ENCODE data around the gene SUB1.
"Not testable (repeated sequence)": the region's sequence is repeated elsewhere in the genome, so short reads cannot be mapped to it uniquely, and the experiment has no call there.

The SUB1 gene

GRCh38 chr5:32601623-32602295 is 16.4 kb downstream of the SUB1 start:
- no peak for DNase-seq

DNA sequence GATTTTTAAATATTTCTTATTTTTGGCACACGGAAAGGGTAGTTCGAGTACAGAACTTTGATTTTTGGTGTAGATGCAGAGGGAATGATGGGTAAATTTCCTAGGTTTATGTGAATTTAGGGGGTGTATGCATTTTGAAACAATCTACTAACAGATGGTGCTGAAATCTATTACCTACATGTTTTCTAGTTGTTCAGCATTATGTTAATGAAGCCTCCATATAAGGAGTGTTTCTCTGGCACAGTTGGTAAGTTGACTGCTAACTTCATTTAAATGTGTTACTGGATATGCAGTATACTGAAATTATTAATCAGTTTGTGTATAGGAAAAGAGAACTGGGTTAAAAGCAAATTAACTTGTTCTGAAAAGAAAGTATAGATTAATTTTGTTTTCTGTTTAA is 17.5 kb downstream of the SUB1 start:
- DNase-seq, result no peak

- DNase-seq, result no peak
Observed at GRCh38 chr5:32604800-32605765, 19.7 kb downstream of the SUB1 start.

- DNase-seq, result no peak
Observed at GRCh38 chr5:32605766-32606152, 20.4 kb downstream of the SUB1 start.

DNA sequence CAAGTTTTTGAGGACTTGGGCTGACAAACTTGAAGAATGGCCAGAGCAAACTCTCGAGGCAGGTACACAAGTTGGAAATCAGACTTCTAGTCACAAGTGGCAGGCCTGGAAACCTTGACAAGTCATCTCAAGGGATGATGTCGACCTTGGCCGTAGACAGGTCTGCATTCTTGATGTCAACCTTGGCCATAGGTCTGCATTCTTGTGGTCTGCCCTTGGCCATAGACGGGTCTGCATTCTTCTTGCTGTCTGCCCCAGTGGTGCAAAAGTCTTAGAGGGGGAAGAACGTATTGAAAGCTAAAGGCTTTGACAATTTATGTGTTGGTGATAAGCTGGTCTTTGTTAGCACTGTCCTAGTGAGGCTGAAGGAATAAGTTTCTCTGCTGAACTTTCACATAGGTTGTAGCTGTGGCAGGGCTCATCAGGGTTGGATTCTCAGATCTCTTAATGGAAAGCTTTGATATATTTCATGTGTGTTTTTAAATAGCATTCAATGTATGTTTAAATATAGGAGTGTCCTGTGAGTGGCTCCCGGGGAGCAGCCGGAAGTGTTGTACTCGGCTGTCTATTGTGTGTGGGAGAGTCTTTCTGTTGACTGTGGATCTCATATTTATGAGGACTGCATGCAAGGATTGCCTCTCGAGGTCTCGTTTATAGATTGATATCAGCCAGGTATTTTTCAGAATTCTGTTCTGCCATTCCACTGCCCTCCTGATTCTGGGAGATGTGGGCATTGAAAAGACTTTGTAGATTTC is 27.0 kb downstream of the SUB1 start:
- DNase-seq, result peak; percentile 3

- DNase-seq, result peak; percentile 47
Observed at GRCh38 chr5:32613050-32613672, 27.8 kb downstream of the SUB1 start.

GRCh38 chr5:32615236-32615635 is 29.9 kb downstream of the SUB1 start:
- DNase-seq, result no peak

DNA sequence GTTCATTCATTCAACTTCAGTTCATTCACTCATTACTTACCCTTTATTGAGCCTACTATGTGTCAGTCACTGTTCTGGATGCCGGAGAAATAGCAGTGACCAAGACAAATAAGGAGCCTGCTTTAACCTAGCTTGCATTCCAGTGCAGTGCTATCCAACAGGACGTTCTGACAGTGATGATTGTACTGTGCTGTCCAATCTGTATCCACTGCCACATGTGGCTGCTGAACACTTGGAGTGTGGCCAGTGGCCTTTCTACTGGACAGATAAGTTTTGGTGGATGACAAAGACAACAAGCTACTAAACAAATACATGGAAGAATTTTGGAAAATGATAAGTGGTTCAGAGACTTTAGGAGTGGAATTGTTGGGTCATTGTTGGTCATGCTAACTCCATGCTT is 33.6 kb downstream of the SUB1 start:
- no peak for DNase-seq

DNA sequence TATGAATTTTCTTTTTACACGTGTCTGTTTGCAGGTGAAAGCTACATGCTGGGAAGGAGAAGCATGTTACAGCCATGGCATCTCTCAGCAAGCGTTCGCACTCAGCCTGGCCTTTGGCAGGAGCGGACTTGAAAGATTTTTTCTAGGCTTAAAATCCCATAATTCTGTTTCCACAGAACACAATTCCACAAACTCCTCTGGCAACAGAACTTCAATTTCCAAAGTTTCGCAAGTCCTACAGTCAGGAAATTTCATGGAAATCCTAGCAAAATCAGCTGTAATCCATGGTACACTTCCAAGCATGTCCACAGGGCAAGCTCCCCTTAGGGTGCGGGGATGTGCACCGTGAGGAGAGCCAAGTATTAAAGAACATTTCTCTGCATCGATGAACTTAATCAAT is 35.9 kb downstream of the SUB1 start:
- no peak for DNase-seq

DNA sequence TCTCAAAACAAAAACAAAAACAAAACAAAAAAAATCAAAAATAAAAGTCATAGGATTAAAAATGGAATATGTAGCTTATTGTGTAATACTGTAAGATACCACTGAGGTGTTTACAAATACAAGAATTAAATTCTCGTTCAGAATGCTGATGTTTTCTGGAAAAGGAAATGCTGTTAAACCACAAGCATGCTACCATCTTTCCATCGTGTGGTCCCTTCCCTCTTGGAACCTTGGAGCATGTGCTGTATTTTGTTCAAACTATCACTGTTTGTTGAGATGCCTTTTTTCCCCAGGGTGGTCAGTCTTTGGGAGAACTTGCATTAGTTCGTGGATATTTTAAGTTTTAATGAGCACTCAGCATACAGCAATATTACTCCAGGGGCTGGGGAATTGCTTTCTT is 39.7 kb downstream of the SUB1 start:
- DNase-seq, result no peak

- no peak for DNase-seq
Observed at GRCh38 chr5:32625547-32625946, 40.2 kb downstream of the SUB1 start.

GRCh38 chr5:32627219-32627870 is 42.0 kb downstream of the SUB1 start:
- no peak for DNase-seq

DNA sequence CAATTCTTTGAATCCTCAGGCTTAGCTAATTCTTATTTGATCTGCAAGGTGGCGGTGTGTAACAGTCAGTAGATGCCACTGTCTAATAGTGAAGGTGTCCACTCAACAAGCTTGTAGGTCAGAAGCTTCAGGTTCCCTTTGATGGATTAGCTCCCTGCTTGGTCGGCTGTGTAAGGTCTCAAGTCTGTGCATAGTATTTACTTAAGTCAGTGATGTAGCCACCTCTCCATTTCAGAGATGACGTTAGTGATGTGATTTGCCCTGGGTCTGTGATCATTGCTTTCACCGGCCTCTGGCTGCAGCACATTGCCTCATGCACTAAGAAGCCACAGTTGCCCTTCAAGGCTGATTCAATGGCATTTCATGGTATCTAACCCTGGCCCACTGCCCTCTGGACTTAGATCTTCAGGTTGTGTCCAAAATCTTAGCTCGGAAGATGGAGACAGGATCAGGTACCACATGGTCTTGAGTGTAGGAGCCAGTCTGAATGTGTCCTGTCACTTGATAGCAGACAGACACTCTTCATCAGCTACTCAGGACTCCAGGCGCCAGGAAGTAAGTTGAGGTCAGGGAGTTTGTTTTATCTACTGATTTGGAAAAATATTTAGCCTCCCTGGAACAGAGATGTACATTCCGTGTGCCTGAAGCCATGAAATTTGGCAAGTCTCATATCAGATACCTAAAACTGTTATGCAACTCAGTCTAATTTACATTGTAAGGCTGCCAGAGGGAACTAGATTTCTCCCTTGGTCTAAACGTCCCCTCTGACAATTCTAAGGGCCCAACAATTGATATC is 42.9 kb downstream of the SUB1 start:
- DNase-seq, result no peak

GRCh38 chr5:32630867-32631491 is 45.6 kb downstream of the SUB1 start:
- no peak for DNase-seq

- DNase-seq, result not testable (repeated sequence)
Observed at GRCh38 chr5:32633017-32633416, 47.7 kb downstream of the SUB1 start.

- no peak for DNase-seq
Observed at GRCh38 chr5:32638309-32638708, 53.0 kb downstream of the SUB1 start.

GRCh38 chr5:32639943-32640342 is 54.6 kb downstream of the SUB1 start:
- no peak for DNase-seq

DNA sequence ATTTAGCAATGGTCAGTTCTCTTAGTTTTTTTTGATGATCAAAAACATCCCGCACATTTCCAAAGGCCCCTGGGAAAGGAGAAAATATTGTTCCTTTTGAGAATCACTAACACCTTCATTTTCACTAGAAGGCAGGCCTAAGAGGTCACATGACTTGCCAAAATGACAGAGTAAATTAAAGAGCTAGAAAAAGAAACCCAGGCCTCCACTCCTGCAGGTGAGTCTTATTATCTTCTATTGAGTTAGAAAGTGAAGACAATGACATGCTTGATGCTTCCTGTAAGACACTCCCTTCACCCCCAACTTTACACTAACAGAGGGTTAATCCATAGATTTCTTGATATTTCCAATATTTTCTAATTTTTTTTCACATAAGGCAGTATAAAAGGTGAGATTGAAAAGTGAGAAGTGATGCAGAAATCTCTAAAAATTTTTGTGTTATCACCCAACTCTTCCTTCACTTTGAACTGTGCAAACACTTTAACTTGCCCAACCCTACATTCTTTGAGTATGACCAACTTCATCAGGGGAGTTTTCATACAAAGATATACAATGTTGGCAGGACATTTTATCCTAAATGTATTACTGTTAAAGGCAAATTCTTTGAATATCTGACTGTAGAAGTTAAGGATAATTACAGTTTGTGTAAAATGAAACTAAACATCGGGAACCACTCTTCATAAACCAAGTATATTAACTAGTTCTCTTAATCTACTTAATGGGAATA is 57.1 kb downstream of the SUB1 start:
- DNase-seq, result no peak

DNA sequence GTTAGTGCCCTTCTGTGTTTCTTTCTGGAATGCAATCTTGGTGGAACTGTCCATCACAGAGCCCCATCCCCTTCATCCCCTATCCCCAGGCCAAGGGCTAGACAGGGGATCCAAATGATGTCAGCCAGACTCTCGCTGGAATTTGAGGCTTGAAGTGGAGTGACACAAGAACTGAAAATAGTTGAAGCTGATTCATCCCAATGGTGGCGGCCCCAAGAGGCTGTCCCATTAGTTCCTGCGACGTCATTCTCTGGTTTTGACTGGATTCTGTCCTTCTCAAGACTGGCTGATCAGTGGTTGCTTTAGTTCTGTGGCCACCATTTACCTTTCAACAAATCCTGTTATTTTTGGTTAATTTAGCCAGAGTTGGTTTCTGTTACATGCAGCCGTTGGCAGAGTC is 59.9 kb downstream of the SUB1 start:
- no peak for DNase-seq

All from NCI-H510A (cell line).